GM23338 (cell line): Measurements from ENCODE around the gene MLST8.

Experiments used
- EZH2 ChIP-seq: fragments of 200-600 bp; sonication (generic); IDR thresholded peaks from one replicate; pipeline ENCODE4 v1.8.0; 2017; ENCODE audit warnings: antibody characterized with exemption, mild to moderate bottlenecking, low read depth; ENCODE audit not compliant: unreplicated experiment
- EZH2phosphoT487 ChIP-seq: fragments of 200-600 bp; sonication (generic); IDR thresholded peaks from one replicate; pipeline ENCODE4 v1.8.1; 2018; ENCODE audit warnings: antibody characterized with exemption; ENCODE audit not compliant: unreplicated experiment
- JUNB ChIP-seq: IDR thresholded peaks from one replicate; pipeline ENCODE4 v1.6.1; 2016; ENCODE audit warnings: antibody characterized with exemption; ENCODE audit not compliant: unreplicated experiment
- POLR2AphosphoS5 ChIP-seq: IDR thresholded peaks from 2 replicates; pipeline ENCODE4 v1.6.1; 2016; ENCODE audit warnings: antibody characterized with exemption, low read depth
- TF ChIP-seq, protein P1 (sequence below), 2 experiments: fragments of 200-600 bp in 1 of 2; sonication (generic) in 1 of 2; conservative IDR thresholded peaks; 2 replicates each; pipeline versions ENCODE4 v1.5.1 to v1.6.1; 2016 to 2017; ENCODE audit warnings: antibody characterized with exemption in 2 of 2, low read depth in 2 of 2, mild to moderate bottlenecking in 2 of 2, moderate library complexity in 1 of 2

- TF ChIP-seq, protein P1, sequence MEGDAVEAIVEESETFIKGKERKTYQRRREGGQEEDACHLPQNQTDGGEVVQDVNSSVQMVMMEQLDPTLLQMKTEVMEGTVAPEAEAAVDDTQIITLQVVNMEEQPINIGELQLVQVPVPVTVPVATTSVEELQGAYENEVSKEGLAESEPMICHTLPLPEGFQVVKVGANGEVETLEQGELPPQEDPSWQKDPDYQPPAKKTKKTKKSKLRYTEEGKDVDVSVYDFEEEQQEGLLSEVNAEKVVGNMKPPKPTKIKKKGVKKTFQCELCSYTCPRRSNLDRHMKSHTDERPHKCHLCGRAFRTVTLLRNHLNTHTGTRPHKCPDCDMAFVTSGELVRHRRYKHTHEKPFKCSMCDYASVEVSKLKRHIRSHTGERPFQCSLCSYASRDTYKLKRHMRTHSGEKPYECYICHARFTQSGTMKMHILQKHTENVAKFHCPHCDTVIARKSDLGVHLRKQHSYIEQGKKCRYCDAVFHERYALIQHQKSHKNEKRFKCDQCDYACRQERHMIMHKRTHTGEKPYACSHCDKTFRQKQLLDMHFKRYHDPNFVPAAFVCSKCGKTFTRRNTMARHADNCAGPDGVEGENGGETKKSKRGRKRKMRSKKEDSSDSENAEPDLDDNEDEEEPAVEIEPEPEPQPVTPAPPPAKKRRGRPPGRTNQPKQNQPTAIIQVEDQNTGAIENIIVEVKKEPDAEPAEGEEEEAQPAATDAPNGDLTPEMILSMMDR (conservative IDR thresholded peaks at IDR 0.05; ENCODE audit: low read depth in 2 of 2): peak; percentile 45 to 68
- TF ChIP-seq JUNB: no peak
- TF ChIP-seq EZH2phosphoT487: no peak
- no peak for TF ChIP-seq EZH2
- peak; percentile 85 for TF ChIP-seq POLR2AphosphoS5
These were observed 46.2 kb downstream of the MLST8 start, which contains the start of gene ECI1 for GRCh38 chr16:2251296-2252111.
